GM10248 (cell line): Measurements from ENCODE around the gene SLC30A3.

Experiments
- CTCF ChIA-PET: fragments of 300-600 bp; sonication (Branson Sonifier 250); formaldehyde crosslinking; extraction: SDS; loops from one replicate; lab custom pipeline; 2021; ENCODE audit warnings: antibody characterized with exemption; lab: Yijun Ruan, JAX
- POLR2A ChIA-PET: fragments of 350-650 bp; sonication (Branson Sonifier 250); formaldehyde crosslinking; extraction: SDS; loops from one replicate; lab custom pipeline; 2020; ENCODE audit warnings: antibody characterized with exemption; lab: Yijun Ruan, JAX
- DNase-seq: peaks from one replicate; pipeline ENCODE4 v3.0.0; 2012; ENCODE audit errors: extremely low spot score
- TF ChIP-seq, protein P1 (sequence below): IDR thresholded peaks from 2 replicates; pipeline ENCODE4 v1.5.1; 2012; ENCODE audit warnings: mild to moderate bottlenecking, low read depth; ENCODE audit errors: extremely low read depth, missing control alignments, control extremely low read depth

SLC30A3 gene

DNA sequence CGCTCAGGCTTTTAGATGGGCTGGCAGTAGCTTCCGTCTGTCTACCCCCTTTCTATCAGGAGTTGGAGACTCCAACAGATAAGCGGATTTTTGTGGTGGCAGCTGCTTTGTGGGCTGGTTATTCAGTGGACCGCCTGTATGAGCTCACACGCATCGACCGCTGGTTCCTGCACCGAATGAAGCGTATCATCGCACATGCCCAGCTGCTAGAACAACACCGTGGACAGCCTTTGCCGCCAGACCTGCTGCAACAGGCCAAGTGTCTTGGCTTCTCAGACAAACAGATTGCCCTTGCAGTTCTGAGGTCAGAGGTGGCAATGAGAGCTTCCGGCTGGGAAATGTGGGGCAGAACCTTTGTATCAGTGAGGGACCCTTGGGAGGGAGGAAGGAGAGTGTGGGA is 30.9 kb downstream of the SLC30A3 start:
- CTCF ChIA-PET = interaction anchor here (0.7 to 4.1 kb wide), 6 partner anchors 10 to 134 kb away, joined by 3 to 23 read pairs (median 4); no protein-coding TSS in a partner anchor
- POLR2A ChIA-PET = no interaction called here
- TF ChIP-seq, protein P1, sequence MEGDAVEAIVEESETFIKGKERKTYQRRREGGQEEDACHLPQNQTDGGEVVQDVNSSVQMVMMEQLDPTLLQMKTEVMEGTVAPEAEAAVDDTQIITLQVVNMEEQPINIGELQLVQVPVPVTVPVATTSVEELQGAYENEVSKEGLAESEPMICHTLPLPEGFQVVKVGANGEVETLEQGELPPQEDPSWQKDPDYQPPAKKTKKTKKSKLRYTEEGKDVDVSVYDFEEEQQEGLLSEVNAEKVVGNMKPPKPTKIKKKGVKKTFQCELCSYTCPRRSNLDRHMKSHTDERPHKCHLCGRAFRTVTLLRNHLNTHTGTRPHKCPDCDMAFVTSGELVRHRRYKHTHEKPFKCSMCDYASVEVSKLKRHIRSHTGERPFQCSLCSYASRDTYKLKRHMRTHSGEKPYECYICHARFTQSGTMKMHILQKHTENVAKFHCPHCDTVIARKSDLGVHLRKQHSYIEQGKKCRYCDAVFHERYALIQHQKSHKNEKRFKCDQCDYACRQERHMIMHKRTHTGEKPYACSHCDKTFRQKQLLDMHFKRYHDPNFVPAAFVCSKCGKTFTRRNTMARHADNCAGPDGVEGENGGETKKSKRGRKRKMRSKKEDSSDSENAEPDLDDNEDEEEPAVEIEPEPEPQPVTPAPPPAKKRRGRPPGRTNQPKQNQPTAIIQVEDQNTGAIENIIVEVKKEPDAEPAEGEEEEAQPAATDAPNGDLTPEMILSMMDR = no peak
- DNase-seq = no peak

GRCh38 chr2:27227501-27227900 is 35.3 kb downstream of the SLC30A3 start:
- ChIA-PET CTCF (no interaction called here), POLR2A (no interaction called here)
- no peak for DNase-seq
- TF ChIP-seq, protein P1 = no peak

GRCh38 chr2:27225526-27225925 is 37.3 kb downstream of the SLC30A3 start:
- ChIA-PET CTCF (interaction anchor here (0.9 to 1.9 kb wide), 5 partner anchors 9 to 78 kb away, joined by 3 to 7 read pairs (median 4); no protein-coding TSS in a partner anchor), POLR2A (interaction anchor here (0.6 kb wide), 1 partner anchor 149 kb away, joined by 9 read pairs; no protein-coding TSS in a partner anchor)
- no peak for DNase-seq
- TF ChIP-seq, protein P1 = no peak

GRCh38 chr2:27223416-27223815 is 39.4 kb downstream of the SLC30A3 start:
- ChIA-PET CTCF (interaction anchor here (1.0 to 1.2 kb wide), 2 partner anchors 12 to 78 kb away, joined by 3 read pairs; no protein-coding TSS in a partner anchor), POLR2A (no interaction called here)
- TF ChIP-seq, protein P1 = no peak
- no peak for DNase-seq

GRCh38 chr2:27222407-27222806 is 40.4 kb downstream of the SLC30A3 start:
- POLR2A ChIA-PET = no interaction called here
- no peak for DNase-seq
- TF ChIP-seq, protein P1 = no peak
- CTCF ChIA-PET = interaction anchor here (0.9 kb wide), 1 partner anchor 125 kb away, joined by 3 read pairs; no protein-coding TSS in a partner anchor

DNA sequence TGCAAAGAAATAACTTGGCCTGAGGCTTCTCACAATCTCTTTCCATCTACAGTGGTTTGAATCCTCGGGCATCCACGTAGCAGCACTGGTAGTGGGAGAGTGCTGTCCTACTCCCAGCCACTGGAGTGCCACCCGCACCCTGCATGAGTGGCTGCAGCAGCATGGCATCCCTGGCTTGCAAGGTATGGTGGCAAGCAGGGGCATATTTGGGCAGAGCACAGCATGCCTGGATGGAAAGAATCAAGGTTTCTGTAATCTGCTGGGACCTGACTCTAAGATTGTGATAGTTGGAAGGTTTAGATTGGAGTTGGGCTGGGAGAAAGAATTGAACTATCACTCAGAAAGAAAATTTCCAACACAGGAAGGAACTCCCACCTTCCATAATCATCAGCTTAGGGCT is 41.7 kb downstream of the SLC30A3 start:
- CTCF ChIA-PET = no interaction called here
- no peak for DNase-seq
- POLR2A ChIA-PET = no interaction called here
- TF ChIP-seq, protein P1 = no peak

- POLR2A ChIA-PET = no interaction called here
These were observed 42.8 kb downstream of the SLC30A3 start for GRCh38 chr2:27220091-27220490.

More at GRCh38 chr2:27220091-27220490, 42.8 kb downstream of the SLC30A3 start:
- CTCF ChIA-PET = interaction anchor here (0.6 to 0.9 kb wide), 2 partner anchors 8 to 36 kb away, joined by 3 read pairs; partner anchors contain the start of genes ATRAID and SLC5A6
- no peak for DNase-seq
- TF ChIP-seq, protein P1 = no peak
